Thyroid gland (tissue), 4 donors: Measurements from ENCODE around the gene GRM1.

ENCODE experiments used
- POLR2A ChIP-seq, 2 donors: fragments of 450-650 bp; IDR thresholded peaks; one replicate each; pipeline ENCODE4 v1.6.1; 2017; ENCODE audit warnings: antibody characterized with exemption in 2 of 2, mild to moderate bottlenecking in 2 of 2, moderate library complexity in 1 of 2
- TF ChIP-seq, protein P1 (sequence below), 6 experiments: fragments of 200-600 bp in 3 of 6; fragments of 450-650 bp in 3 of 6; sonication (generic) in 3 of 6; IDR thresholded peaks; one replicate each; pipeline ENCODE4 v1.5.1; 2016 to 2019; ENCODE audit warnings: antibody characterized with exemption in 6 of 6, mild to moderate bottlenecking in 2 of 6, inconsistent platforms in 1 of 6, moderate library complexity in 1 of 6

- TF ChIP-seq POLR2A (IDR thresholded peaks at IDR 0.05), result no peak
- TF ChIP-seq, protein P1, sequence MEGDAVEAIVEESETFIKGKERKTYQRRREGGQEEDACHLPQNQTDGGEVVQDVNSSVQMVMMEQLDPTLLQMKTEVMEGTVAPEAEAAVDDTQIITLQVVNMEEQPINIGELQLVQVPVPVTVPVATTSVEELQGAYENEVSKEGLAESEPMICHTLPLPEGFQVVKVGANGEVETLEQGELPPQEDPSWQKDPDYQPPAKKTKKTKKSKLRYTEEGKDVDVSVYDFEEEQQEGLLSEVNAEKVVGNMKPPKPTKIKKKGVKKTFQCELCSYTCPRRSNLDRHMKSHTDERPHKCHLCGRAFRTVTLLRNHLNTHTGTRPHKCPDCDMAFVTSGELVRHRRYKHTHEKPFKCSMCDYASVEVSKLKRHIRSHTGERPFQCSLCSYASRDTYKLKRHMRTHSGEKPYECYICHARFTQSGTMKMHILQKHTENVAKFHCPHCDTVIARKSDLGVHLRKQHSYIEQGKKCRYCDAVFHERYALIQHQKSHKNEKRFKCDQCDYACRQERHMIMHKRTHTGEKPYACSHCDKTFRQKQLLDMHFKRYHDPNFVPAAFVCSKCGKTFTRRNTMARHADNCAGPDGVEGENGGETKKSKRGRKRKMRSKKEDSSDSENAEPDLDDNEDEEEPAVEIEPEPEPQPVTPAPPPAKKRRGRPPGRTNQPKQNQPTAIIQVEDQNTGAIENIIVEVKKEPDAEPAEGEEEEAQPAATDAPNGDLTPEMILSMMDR (IDR thresholded peaks at IDR 0.05), result no peak
These were observed 155.8 kb downstream of the GRM1 start for GRCh38 chr6:146184701-146185100.
